ENCODE data around the gene LIPM.

The LIPM gene

DNA sequence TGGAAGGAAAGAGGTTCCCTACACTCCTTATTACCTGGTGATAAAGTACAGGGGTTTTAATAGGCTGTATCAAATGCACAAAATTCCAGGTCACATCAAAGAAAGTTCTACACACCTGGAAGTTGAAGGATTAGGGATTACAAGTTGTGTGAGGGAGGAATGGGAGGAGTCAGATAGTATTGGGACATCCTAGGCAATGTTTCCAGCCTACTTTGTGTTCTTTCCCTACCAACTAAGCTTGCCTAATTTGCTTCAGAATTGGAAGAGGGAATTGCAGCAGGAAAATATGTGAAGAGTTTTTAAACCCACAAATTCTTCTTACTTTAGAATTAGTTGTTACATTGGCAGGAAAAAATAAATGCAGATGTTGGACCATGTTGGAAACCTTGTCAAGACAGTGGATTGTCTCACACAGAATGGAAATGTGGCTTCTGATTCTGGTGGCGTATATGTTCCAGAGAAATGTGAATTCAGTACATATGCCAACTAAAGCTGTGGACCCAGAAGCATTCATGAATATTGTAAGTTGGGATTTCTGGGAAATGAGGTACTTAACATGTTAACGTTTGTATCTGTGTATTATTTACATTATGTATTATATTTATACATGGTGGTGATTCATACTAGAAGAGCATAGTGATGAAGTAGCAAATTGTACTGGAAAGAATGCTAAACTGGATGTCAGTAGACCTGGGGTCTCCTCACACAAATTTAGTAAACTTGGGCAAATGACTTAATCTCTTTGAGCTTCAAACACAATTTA lies at the start of gene LIPM:
TSS of gene LIPM (plus strand) at position 208 of the 763 bp plus-strand sequence. CDS start at position 375, 167 bp downstream.
- DNase-seq = no peak

DNA sequence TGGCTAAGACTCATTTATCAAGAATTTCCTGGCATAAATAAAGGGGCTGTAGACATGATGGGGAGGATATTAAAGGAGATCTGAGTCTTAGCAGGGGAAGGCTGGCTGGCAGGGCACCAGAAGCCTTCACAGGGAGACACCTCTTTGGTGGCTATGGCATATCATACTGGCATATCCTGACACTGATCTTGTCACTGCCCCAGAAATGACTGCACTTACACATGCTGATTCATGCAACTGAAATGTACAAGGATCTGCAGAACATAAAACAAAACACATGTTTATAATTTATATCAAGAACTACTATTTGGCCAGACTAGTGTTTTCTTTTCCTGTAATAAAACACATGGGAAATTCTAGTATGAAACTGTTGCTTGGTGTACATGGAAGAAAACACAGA lies 48.2 kb upstream of the LIPM start:
- no peak for DNase-seq

GRCh38 chr10:88755753-88756152 lies 46.8 kb upstream of the LIPM start:
- no peak for DNase-seq

DNA sequence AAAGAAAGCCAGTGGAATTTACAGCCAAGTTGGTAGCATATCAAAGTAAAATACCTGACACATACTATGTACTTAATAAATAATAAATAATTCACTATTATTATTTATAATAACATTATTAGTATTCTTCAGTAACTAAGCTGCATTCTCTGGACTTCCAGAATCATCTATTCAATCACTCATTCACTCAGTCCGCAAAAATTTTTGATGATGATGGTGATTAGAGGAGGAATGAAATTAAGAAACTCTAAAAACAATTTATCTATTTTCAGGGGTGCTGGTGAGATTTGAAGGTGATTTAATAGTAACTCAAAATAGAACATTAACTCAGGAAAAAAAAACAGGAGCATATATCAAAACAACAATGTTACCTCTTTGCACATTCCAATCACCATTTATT lies 45.9 kb upstream of the LIPM start:
- no peak for DNase-seq

DNA sequence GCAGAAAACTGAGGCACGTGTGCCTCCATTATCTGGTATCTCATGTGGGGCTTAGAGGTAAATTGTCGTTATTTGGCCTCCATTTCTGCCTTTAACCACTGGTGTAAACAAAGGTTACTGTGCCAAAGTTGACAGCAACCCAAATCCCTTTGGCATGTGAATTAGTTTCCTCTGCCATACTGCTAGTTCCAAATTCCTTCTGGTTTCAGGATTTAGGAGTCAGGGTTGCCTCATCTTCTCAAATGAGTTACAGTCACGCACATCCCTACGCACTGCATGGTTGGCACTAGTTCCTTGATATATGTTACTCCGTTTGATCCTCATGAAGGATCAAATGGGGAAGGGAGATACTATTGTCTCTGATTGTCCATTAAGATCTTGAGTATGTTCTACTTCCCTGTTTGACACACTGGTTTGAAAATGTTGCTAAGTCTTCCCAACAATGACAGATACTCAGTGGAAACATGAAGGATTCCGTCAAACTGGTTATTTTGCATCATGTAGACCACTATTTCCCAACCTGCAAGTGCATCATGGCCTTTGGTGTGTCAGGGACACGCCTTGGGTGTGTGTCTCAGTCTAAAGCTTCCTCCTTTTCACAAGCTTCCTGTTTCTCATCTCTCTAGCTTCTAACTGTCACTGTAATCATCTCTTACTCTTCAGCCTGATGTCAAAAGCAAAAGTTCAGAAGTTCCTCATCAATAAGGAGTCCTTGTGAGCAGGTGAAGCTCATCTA lies 43.0 kb upstream of the LIPM start, which contains the start of gene LIPN:
TSS of gene LIPN (plus strand) at position 655 of the 736 bp plus-strand sequence. CDS start 1,386 bp downstream, outside the sequence.
- no peak for DNase-seq

DNA sequence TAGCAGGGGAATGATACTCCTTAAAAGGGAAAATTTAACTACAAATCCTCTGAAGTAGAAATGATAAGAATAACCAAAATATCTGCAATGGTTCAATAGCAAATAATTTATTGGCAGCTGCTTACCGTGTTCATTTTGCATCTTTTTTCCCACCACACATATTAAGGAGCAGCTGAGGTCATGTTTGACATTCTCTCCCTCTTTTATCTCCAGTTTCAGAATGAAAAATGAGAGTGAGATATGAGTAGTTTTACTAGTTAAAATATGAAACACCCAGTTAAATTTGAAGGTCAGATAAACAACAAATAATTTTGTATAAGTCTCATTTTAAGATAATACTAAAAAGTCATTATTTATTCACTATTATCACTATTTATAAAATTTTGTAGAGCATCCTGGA lies 39.6 kb upstream of the LIPM start:
- no peak for DNase-seq

DNA sequence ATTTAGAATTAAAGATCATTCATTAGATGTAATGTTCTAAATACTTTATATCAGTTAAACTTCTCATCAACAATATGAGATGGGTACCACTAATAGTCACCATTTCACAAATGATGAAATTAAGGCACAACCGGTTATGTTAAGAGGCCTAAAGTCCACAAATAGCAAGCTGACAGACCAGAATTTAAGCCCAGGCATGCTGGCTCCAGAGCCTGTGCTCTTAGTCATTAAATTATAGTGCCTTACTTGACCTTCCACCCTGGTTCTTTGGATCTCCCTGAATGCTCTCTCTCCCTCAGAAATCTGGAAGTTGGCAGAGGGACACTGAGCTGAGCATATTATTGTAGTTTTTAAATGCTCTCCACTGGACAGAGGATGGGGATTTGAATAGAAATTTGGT lies 39.1 kb upstream of the LIPM start:
- peak in 1 of 3 experiments; percentile 4 for DNase-seq

DNA sequence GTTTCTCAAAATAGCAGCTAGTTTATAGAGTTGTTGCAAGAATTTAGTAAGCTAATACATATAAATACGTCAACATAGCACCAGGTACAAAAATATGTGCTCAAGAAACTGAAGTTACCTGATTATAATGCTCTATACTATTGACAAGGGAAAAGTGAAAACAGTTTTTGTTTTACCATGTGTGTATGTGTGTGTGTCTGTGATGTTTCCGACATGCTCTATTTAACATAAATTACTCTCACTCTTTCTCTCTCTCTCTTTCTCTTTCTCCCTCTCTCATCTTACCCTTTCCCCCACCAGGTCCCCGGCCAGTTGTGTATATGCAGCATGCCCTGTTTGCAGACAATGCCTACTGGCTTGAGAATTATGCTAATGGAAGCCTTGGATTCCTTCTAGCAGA lies 38.4 kb upstream of the LIPM start:
- no peak for DNase-seq

- no peak for DNase-seq
Measured at GRCh38 chr10:88765816-88766215, 36.7 kb upstream of the LIPM start.

- no peak for DNase-seq
Measured at GRCh38 chr10:88769384-88769783, 33.1 kb upstream of the LIPM start.

DNA sequence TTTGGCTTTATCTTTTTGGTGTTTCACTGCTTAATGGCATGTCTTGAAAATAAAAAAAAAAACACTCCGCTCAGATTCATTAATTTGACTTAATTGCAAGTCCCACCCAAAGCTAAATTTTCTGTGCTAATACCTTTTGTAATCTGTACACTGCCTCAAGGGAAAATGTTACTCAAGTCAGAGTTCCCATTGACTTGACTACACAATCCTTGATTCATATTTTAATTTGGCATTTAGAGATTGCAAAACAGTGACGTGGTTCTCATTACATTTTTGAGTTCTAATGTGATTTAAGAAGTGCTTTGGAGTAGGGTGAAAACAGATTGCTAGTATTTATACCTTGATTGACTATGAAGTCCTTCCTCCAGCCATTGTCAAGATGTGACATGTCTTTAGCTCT lies 21.3 kb upstream of the LIPM start:
- DNase-seq = no peak

GRCh38 chr10:88782222-88782621 lies 20.3 kb upstream of the LIPM start:
- no peak for DNase-seq

- DNase-seq = no peak
Measured at GRCh38 chr10:88783724-88784123, 18.8 kb upstream of the LIPM start.

DNA sequence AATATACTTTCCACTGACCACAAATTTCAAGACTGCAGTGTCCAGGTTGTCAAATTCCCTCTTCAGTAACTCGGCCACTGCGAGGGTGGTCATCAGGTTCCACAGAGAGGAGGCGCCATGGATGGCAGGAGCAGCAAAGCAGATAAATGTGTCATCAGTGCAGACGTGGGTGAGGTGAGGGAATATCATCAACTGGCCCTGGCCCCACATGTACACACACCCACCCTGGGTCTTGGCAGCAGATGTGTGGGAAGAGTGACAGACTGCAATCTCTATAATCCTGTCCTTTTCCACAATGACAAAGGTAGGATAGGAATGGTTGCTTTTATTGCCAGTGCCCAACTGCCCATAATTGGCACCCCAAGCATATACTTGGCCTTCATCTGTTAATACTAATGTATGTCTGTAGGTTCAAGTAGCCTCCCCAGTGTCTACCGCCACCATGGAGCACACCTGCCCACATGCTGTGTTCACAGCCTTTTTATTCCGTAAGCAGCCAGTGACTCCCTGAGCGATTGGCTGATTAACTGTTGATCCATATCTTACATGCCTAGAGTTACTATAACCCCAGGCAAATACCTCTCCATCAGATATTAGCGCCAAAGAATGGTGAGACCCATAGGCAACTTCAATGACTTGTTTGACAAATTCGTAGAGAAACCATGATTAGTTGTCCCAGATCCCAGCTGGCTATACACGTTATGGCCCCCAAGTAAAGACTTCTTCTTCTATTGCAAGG lies 16.3 kb upstream of the LIPM start:
- no peak for DNase-seq

DNA sequence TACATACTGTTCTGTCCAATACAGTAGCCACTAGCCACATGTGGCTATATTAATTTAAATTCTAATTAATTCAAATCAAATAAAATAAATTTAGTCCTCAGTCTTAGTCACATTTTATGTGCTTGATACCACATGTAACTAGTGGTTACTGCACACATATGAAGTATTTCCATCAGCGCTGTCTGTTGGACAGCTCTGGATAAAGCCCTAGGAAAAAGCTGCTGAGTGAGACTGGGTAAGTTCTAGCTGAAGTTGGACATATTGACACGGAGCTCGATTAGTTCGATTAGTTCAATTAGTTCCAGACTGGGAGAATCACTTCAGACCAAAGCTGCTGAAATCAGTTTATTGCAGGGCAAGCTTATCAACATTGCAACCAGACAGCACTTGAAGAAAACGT lies 15.1 kb upstream of the LIPM start:
- no peak for DNase-seq

GRCh38 chr10:88788924-88789323 lies 13.6 kb upstream of the LIPM start:
- DNase-seq = no peak

DNA sequence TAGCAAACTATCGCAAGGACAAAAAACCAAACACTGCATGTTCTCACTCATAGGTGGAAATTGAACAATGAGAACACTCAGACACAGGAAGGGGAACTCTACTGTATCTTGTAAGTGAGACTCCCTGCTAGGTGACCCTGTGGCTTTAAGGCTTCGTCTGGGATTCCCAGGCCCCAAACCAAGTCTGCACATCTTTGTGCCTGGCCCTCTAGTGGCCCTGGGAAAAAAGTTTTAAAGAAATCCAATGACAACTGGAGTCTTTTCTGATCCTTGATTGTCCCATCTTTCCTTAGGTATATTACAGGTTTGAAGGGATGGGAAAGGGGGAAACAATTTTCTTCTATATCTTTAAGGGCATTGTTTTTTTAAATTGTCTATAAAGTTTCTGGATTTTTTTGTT lies 10.6 kb upstream of the LIPM start:
- peak in 1 of 3 experiments; percentile 10 for DNase-seq

GRCh38 chr10:88792661-88793060 lies 9.9 kb upstream of the LIPM start:
- no peak for DNase-seq

DNA sequence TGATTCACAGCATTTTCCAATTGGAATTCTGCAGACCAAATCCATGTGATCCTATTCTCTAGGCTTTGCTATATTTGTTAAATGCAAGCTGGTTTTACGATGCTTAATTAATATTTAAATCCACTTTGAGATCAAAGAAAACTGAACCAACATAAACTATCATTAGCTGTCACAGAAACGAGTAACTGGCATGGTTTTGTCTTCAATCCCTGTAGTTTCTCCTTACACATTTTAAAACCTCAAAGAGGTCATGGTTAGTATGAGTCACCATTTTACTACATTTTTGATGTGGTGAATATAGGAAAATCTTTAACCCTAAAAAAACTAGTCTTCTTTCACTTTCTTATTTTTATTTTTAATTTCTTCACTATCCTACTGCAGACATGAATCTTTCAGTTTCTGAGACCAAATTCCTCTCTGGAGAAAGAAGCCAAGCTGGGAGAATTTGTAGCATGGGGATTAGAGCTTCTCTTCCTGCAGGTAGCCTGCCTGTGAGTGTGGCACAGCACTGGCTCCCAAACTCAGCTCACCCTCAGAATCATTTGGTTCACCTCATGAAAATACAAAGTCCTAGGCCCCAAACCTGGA lies 8.7 kb upstream of the LIPM start:
- no peak for DNase-seq

DNA sequence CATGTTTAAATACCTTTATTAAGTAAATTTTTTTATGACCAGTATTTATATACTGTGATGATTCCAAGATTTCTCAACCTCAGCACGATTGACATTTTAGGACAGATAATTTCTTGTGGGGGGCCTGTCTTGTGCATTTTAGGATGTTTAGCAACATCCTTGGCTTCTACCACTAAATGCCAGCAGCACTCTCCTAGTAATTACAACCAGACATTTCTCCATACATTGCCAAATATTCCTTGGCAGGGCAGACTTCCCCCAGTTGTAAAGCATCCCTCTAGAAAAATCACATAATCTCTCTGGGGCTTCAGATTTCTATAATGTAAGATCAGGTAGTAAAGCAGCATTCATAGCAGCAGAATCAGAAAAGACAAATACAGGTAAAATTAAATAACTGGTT lies 7.8 kb upstream of the LIPM start:
- DNase-seq = no peak

DNA sequence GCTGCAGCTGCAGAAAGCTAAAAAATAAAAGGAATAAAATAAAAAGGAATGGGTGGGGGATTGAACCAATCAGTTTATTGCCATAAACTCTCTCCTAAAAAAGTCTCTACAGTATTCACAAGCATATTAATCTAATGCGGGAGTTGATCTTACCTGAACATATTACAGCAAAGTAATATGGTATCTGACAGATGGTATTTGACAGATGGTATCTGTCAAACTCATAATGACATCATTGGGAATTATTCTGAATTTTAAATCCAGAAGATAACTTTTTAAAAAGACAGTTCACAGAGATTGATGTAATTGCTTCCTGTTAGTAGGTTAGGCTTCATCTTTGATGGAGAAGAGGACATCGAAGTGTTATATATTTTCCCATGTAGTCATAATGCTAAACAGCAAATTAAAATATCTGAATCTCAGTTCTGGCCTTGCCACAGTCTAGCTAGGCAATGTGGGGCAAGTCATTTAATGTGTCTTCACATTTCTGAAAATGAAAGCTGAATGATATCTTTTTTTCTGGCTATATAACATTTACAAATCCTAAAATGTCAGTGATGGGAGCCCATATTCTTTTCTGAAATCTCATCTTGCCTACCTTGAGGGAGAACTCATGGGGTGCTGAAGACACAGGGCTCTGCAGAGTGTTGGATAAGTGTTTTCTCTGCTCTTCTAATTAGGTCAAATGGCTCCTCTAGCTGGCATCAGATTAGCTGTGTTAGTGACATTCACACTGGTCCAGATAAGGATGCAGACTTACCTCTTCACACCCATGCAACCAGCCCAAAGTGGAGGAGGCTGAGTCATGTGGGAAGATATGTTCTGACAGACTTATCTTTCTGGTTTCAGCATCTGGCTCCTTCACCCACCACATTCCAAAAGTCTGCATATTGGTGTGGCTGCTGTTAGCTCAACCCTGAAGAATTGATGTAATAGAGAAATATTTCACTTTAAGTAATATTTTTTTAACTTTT lies 2.1 kb upstream of the LIPM start:
- no peak for DNase-seq

GRCh38 chr10:88803641-88804040 lies 1.1 kb downstream of the LIPM start:
- peak in 1 of 3 experiments; percentile 8 for DNase-seq

Data from NCI-H1417 (cell line).